Kidney (tissue), 14 donors: Measurements from ENCODE around the gene EGFLAM. TPM values are rescaled to one million over a fixed set of nuclear protein-coding genes. Genes with fewer than 3 reads are reported as not detected.

Experiments used
- DNase-seq, 5 donors: peaks; one replicate each; pipeline ENCODE4 v3.0.0-alpha.2; 2013 to 2020
- FAIRE-seq: peaks from 2 replicates; lab custom pipeline; 2012; peaks lifted over from hg19 to GRCh38; lab: Jason Lieb, UNC
- H3K27ac ChIP-seq, 2 donors: one replicate each; pipeline ENCODE4 v1.7.0; 2013; ENCODE audit warnings: low read depth in 2 of 2, low read length in 2 of 2, inconsistent platforms in 1 of 2
- H3K27me3 ChIP-seq: one replicate; pipeline ENCODE4 v1.7.1; 2013; ENCODE audit warnings: low read length, inconsistent platforms; ENCODE audit not compliant: control insufficient read depth, insufficient read depth
- H3K36me3 ChIP-seq, 3 donors: one replicate each; pipeline versions ENCODE4 v1.7.0 to v1.7.1; 2013; ENCODE audit warnings: low read length in 3 of 3, control low read depth in 1 of 3, inconsistent platforms in 1 of 3; ENCODE audit not compliant: insufficient read depth in 3 of 3, control insufficient read depth in 2 of 3
- H3K4me1 ChIP-seq, 3 donors: one replicate each; pipeline versions ENCODE4 v1.7.0 to v1.7.1; 2013; ENCODE audit warnings: low read length in 3 of 3, inconsistent platforms in 1 of 3, low read depth in 1 of 3; ENCODE audit not compliant: control insufficient read depth in 2 of 3, insufficient read depth in 2 of 3
- H3K4me3 ChIP-seq, 3 donors: one replicate each; pipeline versions ENCODE4 v1.7.0 to v1.8.1; 2013; ENCODE audit warnings: low read length in 3 of 3, control low read depth in 1 of 3, inconsistent platforms in 1 of 3
- H3K9ac ChIP-seq, 3 donors: one replicate each; pipeline versions ENCODE4 v1.7.0 to v1.7.1; 2013; ENCODE audit warnings: low read length in 3 of 3, control low read depth in 1 of 3, inconsistent platforms in 1 of 3
- H3K9me3 ChIP-seq, 3 donors: one replicate each; pipeline versions ENCODE4 v1.7.0 to v1.7.1; 2013; ENCODE audit warnings: low read length in 3 of 3, control low read depth in 1 of 3, inconsistent platforms in 1 of 3; ENCODE audit not compliant: control insufficient read depth in 2 of 3, insufficient read depth in 1 of 3
- intact Hi-C: fragments of 100-400 bp; cut with DNase I; formaldehyde crosslinking; loops from one replicate; pipeline ENCODE4 v1.11.1; 2022
- polyA plus RNA-seq: library from polyadenylated mRNA; stranded (reverse); fragments of 350-450 nt; fragmentation: Illumina TruSeq; extraction: RNeasy Lipid Tissue Mini Kit (QIAGEN cat#74804); gene quantifications from one replicate; pipeline ENCODE4 v1.2.3, GENCODE V29; 2014; ENCODE audit warnings: low read depth, low replicate concordance; ENCODE audit not compliant: insufficient read depth
- total RNA-seq: library from RNA; stranded (reverse); fragmentation: NEBNext Ultra II Directional; extraction: Animal tissue kit (Norgen Biotek cat#: 25700); gene quantifications from one replicate; pipeline ENCODE4 v1.2.1, GENCODE V29; 2021
- TF ChIP-seq, protein P1 (sequence below): IDR thresholded peaks from 3 replicates; pipeline ENCODE4 v1.5.1; 2012; ENCODE audit warnings: mild to moderate bottlenecking, moderate library complexity, borderline replicate concordance; ENCODE audit not compliant: insufficient read depth; ENCODE audit errors: extremely low read depth
- donor health status: control.
- donor health status: control.
- donor health status: control.
- donor health status: control.
- donor health status: control.
- donor health status: DM: yes; HTN: yes; CAD: no.
- donor health status: Normal renal cell carcinoma (clear cell type).

EGFLAM gene
- total and polyA plus RNA-seq, 2 donors from 2014 or later = 5.1 to 5.9 TPM

DNA sequence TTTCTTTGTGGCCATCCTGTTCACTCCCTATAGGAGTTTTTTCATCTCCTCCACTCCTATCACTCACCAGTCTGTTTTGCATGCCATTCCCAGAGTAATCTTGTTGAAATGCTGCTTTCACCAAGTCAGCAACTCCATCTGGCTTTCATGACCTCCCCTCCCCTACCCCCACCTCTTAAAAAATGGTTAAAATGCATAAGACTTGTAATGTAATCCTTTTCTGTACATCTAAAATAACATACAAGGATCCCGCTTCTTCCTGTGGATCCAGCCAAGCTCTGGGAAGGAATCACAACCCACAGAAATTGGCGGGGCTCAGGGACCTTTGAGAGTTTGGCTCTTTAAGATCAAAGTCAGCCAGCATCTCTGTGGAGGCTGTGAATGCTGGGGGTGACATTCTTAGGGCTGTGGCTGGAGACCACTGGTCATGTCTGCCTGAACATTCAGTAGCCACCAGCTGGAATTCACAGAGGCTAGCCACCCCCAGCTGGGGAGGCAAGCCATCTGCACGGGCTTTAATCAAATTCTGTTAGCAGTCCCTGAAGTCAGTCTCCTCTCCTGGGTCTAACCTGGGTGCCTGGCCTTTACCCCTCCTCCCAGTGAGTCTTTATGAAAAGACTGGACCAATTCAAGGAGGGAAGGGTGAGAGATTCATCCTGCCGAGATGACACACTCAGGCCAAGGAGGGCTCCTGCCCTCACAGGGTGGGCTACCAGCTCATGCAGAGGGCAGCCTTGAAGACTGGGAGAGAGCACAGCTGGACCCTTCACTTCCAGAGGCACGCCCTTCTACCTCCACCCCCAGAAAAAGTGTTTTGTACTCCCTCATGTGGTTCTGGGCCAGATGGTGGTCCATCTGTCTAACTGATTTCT lies 165.2 kb downstream of the EGFLAM start:
- FAIRE-seq = no peak
- H3K4me1 ChIP-seq = no peaks in the 10 kb centered on the region
- no peak for DNase-seq
- TF ChIP-seq, protein P1, sequence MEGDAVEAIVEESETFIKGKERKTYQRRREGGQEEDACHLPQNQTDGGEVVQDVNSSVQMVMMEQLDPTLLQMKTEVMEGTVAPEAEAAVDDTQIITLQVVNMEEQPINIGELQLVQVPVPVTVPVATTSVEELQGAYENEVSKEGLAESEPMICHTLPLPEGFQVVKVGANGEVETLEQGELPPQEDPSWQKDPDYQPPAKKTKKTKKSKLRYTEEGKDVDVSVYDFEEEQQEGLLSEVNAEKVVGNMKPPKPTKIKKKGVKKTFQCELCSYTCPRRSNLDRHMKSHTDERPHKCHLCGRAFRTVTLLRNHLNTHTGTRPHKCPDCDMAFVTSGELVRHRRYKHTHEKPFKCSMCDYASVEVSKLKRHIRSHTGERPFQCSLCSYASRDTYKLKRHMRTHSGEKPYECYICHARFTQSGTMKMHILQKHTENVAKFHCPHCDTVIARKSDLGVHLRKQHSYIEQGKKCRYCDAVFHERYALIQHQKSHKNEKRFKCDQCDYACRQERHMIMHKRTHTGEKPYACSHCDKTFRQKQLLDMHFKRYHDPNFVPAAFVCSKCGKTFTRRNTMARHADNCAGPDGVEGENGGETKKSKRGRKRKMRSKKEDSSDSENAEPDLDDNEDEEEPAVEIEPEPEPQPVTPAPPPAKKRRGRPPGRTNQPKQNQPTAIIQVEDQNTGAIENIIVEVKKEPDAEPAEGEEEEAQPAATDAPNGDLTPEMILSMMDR = no peak
- H3K9me3 ChIP-seq = no peaks in the 10 kb centered on the region
- no peaks in the 10 kb centered on the region for H3K27me3 ChIP-seq
- no peak overlapping the region for H3K4me3 ChIP-seq
- intact Hi-C loops = no loop called here
- no peaks in the 10 kb centered on the region for H3K36me3 ChIP-seq
- no peak overlapping the region for H3K27ac ChIP-seq
- H3K9ac ChIP-seq = no peak overlapping the region

DNA sequence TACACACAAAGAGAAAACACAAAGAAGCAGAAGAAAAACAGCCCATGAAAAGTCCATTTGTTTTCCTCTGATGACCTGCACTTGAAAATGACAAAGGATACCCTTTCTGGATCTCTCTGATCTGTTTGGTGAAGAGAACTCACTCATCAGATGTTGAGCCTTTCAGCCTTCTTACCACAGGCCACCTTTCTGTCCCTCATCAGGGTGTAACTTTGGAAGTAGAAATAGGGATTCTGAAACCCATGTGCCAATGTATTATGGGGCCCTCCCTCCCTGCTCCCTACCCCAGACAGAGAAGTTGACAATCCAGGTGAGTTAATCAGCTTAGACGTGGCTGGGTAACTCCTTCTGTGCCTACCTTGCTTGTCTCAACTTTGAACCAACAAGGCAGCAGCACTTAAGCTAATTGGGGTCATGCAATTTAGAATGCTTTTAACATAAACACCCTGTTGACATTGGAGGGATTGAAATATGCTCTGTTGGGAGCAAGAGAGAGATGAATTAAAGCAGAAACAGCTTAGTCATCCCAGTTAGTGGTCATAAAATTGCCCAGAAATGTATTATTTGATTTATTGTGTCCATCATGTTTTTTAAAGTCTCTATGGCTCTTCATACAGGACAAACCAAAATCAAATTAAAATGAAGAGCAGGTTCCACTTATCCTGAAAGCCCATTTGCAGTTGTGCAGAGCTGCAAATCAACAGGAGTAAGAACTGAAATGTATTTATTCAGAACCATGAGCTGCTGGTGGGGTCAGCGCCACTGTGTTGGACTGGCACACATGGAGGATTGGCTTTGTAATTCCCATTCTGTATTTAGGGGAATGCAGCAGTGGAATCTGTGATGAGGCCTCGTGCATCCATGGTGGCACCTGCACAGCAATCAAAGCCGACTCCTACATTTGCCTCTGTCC lies 166.0 kb downstream of the EGFLAM start:
- no peak overlapping the region for H3K4me3 ChIP-seq
- H3K27ac ChIP-seq = no peak overlapping the region
- H3K4me1 ChIP-seq = no peaks in the 10 kb centered on the region
- FAIRE-seq (no peak), DNase-seq (no peak)
- no peak overlapping the region for H3K9ac ChIP-seq
- no peaks in the 10 kb centered on the region for H3K9me3 ChIP-seq
- intact Hi-C loops = no loop called here
- no peaks in the 10 kb centered on the region for H3K36me3 ChIP-seq
- no peaks in the 10 kb centered on the region for H3K27me3 ChIP-seq
- TF ChIP-seq, protein P1 = no peak

DNA sequence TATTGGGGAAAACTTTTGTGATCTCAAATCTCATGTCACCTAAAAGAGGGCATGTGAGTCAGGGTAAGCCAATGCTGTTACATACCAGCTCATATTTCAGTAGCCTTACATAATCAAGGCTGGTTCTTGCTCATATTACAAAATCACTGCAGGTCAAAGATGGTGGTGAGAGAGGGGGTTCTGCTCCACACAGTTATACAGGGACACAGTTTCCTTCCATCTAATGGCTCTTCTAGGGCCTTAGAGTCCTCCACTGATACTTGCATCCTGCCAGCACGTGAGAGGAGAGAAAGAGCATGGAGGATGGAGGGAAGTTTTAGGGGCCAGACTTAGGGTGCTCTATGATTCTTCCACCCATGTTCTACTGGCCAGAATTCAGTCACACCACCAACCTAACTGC lies 168.1 kb downstream of the EGFLAM start:
- Histone ChIP-seq H3K4me3 (no peak overlapping the region), H3K27ac (no peak overlapping the region), H3K9me3 (no peaks in the 10 kb centered on the region), H3K9ac (no peak overlapping the region), H3K36me3 (no peaks in the 10 kb centered on the region), H3K27me3 (no peaks in the 10 kb centered on the region), H3K4me1 (no peaks in the 10 kb centered on the region)
- TF ChIP-seq, protein P1 = no peak
- no peak for FAIRE-seq
- DNase-seq = no peak
- intact Hi-C loops = no loop called here
